T47D (cell line): ENCODE data around the gene UBE2C.
A peak's percentile ranks its signal among the peaks of the same experiment; 100 is the strongest.
"Not testable (repeated sequence)": the region's sequence is repeated elsewhere in the genome, so short reads cannot be mapped to it uniquely, and the experiment has no call there.

Experiments used
- DNase-seq, 2 experiments: peaks; one replicate each; pipeline versions ENCODE4 v3.0.0 to v3.0.0-alpha.2; 2011 to 2012; ENCODE audit warnings: low read depth in 1 of 2, low spot score in 1 of 2
- JUND ChIP-seq: IDR thresholded peaks from 2 replicates; pipeline ENCODE4 v1.6.1; 2012; ENCODE audit warnings: low read depth
- in situ Hi-C: cut with HindIII; loops from 2 replicates; pipeline ENCODE4 v1.10.0; 2016; ENCODE audit warnings: low sequenced_read_pairs, low pct_unique_long_range_greater_than_20kb

The UBE2C gene

DNA sequence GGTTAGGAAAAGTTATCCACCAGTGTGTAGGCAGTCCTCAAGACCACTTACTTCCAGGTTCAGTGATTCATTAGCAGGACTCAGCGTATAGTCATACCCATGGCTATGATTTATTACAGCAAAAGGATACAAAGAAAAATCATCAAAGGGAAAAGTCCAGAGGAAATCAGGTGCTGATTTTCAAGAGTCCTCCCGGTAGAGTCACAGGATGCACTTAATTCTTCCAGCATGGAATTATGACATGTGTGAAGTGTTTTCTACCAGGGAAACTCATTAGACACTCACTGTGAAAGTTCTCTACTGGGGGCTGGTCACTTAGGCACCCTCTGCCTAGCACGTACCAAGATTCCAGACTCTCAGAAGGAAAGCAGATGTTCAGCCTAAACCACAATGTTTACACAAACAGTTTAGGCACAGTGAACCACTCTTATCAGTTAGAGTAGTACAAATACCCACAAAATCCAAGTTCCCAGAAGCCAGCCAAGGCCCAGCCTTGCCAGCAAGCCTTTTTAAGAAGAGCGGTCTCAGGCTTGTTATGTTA is 31.0 kb upstream of the UBE2C start:
- in situ Hi-C loops = no loop called here
- no peak for DNase-seq
- TF ChIP-seq JUND = no peak

DNA sequence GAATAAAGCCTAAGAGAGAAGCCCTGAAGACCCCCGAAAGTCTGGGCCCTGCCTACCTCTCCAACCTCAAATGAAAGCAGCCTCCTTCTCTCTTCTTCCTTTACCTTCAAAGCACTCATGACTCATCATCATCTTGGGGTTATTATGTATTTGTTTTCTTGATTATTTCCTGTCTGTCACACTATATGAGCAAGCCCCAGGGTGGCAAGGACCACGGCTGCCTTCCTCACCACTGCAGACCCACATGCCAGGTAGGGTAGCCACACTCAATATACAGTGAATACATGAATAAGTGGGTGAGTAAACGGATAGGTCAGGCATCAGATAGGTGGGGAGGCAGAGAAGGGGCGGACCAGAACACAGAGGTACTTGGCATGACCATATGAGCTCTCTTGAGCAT is 29.6 kb upstream of the UBE2C start:
- TF ChIP-seq JUND = no peak
- in situ Hi-C loops = no loop called here
- no peak for DNase-seq

DNA sequence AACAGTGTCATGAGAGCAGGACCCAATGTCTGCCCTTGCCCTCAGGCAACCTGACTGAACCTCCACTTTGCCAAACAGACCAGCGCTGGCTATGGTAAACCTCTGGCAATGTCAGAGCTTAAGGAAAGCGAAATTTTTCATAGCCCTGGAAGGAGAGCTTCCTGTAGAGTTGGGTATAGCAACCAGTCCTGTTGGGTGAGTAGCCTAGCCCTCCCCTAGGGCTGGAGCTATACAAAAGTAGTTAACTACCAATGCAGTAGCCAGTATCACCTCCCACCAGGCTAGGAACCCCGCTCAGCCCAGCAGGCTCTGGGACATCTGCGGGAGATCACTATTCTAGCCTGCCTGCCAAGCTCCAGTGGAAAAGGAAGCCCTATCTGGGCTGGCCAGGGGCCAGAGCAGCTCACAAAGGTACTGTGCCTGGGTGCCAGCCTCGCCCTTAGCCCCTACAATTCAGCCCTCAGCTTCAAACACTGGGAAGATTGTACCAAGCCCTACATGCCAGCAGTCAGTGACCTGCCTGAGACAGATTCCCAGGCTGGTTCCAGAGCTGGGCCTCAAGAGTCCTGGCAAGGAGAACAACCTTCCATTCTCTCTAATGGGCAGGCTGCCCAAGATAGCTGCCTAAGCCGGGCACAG is 28.7 kb upstream of the UBE2C start:
- in situ Hi-C loops = no loop called here
- TF ChIP-seq JUND = no peak
- DNase-seq = peak in 1 of 2 experiments; percentile 50

DNA sequence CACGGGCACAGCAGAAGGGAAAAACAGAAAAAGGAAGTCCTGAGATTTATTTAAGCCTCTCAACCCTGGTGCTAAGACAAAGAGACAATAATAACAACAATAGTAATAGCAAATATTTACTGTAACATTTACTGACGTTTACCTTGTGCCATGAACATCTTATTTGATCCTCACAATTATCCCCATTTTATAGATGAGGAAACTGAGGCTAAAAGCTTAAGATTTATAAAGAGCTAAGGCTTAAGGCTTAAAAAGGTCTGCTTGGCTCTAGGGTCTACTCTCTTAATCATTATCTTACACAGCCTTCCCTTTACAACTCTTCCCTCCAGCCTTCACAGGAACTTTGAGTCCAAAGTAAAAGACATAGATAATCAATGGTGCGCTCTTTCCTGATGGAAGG is 24.1 kb upstream of the UBE2C start:
- DNase-seq = no peak
- TF ChIP-seq JUND = no peak
- in situ Hi-C loops = no loop called here

DNA sequence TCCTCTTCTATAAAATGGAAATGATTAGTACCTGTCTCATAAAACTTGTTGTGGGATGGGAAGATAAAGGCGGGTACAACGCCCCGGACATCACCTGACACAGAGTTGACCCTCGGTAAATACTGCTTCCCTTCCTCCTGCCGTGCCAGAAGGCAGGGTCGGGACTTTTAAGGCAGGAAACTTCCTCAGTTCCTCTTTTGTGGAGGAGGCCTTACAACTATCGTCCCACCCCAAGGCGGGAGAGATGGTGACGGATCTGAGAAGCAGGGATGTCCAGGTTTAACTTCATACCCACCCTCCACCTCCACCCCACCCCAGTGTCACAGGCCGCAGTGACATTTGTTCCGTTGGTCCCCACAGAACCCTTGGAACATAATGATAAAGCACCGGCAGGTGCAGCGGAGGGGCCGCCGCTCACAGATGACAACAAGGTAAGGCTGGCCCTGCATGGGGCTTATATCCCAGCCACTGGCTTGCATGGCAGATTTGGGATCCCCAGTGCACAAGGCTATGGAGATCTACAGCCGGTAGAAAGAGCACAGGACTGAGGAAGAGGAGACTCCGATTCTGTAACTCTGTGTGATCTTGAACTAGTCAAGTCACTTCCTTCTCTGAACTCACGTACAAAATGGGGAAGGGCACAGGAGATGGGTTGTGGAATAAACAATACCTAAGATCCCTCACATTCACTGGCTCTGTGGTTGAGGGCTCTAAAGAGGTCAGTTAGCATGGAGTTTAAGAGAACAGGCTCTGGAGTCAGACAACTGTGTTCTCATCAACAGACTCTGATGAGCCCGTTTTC is 19.9 kb upstream of the UBE2C start:
- DNase-seq = no peak
- TF ChIP-seq JUND = no peak
- in situ Hi-C loops = no loop called here

DNA sequence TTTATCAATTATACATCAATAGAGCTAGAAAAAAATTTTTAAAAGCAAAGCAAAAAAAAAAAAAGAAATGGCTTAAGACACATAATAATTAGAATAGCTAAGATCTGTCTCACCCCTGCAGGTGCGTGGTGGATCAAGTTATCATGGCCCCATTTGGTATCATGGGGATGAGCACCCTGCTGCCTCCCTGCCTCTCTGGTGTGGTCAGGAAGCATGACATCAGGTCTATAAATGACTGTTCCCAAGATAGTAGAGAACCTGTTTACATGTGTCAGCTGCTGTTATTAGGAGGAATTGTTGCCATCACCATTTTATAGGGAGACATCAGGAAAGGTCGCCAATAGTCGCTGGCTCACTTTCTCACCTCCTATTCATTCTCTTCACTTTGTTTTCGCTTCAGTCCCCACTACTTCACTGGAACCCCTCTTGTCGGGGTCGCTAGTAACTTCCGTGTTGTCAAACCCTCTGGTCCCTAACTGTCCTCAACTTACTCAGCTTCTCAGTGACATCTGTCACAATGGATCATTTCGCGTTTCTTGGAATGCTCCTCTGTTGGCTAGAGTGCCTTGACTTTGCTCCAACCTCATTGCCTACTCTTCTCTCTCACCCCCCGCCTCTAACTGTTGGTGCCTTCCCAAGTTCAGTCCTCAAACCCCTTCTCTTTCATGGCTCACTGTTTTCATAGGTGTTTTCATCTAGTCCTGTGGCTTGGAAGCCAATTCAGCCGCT is 15.9 kb upstream of the UBE2C start:
- no peak for DNase-seq
- TF ChIP-seq JUND = no peak
- in situ Hi-C loops = no loop called here

DNA sequence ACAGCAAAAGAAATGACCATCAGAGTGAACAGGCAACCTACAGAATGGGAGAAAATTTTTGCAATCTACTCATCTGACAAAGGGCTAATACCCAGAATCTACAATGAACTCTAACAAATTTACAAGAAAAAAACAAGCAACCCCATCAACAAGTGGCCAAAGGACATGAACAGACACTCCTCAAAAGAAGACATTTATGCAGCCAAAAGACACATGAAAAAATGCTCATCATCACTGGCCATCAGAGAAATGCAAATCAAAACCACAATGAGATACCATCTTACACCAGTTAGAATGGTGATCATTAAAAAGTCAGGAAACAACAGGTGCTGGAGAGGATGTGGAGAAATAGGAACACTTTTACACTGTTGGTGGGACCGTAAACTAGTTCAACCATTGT is 14.9 kb upstream of the UBE2C start:
- in situ Hi-C loops, DNase-seq: not testable (repeated sequence)

DNA sequence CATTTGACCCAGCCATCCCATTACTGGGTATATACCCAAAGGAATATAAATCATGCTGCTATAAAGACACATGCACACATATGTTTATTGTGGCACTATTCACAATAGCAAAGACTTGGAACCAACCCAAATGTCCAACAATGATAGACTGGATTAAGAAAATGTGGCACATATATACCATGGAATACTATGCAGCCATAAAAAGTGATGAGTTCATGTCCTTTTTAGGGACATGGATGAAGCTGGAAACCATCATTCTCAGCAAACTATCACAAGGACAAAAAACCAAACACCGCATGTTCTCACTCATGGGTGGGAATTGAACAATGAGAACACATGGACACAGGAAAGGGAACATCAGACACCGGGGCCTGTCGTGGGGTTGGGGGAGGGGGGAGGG is 14.5 kb upstream of the UBE2C start:
- in situ Hi-C loops, DNase-seq: not testable (repeated sequence)

DNA sequence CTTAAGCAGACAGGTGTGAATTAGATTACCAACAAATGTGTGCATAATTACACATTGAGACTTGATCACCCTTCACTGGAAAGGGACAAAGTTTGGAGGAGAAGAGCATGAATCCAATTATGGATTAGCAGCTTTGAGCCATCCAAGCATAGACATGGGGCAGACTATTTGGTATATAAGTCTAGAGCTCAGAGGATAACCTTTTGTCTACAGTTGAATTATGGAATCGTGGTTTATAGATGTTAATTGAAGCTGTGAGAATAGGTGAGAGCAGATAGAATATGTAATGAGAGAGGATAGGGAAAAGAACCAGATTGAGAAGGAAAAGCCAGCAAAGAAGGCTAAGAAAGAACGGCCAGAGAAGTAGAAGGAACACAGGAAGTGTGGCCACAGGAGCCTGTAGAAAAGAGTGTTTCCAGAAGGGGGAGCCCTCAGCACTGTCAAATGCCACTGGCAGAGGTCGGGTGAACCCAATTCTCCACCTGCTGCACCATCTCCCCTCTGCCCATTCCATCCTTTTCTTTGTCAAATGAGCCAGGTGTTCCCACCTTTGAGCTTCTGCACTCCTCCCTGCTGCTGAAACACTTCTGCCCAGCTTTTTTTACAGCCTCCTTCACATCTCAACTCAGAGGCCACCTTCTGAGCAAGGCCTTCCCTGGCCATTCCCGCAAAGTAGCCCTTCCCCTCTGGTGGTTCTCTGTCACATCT is 13.4 kb upstream of the UBE2C start:
- in situ Hi-C loops = no loop called here
- DNase-seq = peak; percentile 63 to 78

DNA sequence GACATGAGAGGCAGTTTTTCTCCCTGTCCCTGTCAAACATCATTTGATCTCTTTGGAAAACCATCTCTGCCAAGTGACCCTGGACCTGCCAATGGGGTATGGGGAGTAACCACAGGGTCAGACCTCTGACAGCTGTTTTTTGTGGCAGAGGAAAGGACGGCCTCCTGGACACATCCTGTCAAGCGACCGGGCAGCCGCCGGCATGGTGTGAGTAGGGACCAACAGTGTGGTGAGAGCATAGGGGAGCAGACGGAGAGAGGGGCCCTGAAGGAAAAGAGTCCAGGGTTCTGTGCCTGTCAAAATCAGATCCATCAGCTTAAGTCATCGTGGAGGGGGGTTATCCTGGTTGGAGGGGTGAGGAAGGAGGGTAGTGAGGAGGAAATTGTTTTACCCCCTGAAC is 10.6 kb upstream of the UBE2C start:
- TF ChIP-seq JUND = no peak
- in situ Hi-C loops = no loop called here
- DNase-seq = no peak

More for the DNA sequence above, 13.4 kb upstream of the UBE2C start:
- TF ChIP-seq JUND = no peak

DNA sequence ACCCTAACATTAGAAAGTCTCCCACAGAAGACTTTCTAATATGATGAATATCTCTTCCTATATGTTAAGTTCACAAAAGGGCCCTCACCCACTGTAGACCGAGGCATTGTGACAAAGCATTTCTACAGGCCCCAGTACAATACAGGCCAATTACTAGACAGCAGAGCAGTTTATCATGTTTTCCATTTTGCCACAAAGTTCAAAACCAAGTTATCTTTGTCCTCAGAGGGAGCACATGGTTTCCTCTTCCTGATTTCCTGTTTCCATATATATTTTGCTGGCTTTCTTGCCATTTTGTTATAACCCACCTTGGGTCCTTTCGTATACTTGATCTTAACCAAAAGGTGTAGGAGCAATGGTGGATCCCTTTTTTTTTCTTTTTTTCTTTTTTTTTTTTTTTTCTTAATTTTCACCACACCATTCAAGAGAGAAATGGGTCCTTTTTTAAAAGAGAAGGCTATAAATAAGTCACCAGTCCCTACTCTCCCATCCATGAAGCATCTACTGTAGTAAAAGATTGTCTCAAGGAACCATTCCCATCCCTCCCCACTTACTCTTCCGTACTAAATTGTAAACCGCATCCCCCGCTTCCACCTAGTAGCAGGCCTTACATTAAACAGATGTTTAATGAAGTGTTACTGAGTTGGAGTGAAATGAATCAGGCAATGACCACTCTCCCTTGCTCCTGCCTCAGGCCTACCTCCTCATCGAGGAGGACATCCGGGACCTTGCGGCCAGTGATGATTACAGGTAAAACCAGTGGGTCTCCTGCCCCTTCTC is 2.1 kb upstream of the UBE2C start:
- no peak for TF ChIP-seq JUND
- DNase-seq = no peak
- in situ Hi-C loops = no loop called here

DNA sequence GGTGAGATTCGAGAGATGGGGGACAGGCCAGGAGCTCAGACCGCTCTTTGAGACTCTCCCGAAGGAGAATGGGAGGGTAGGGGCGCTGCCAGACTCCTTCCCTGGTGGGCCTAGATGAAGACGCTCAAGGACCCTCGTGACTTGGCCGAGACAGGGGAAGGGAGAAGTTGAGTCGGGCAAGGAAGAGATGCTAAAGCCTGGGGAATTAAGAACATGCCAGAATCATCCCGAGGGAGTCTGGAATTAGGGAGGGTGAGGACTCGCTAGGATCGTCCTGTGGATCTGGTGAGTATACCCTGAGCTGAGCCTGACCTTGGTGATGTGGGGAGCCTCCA is 529 bp downstream of the UBE2C start:
- no peak for TF ChIP-seq JUND
- DNase-seq = no peak
- in situ Hi-C loops = no loop called here
